Breast epithelium (tissue), 4 donors: ENCODE results near the gene USH1C. TPM values are rescaled to one million over a fixed set of nuclear protein-coding genes. Genes with fewer than 3 reads are reported as not detected.

ENCODE experiments used
- DNase-seq, 2 donors: peaks; one replicate each; pipeline ENCODE4 v3.0.0-alpha.2; 2019; ENCODE audit warnings: low spot score in 2 of 2
- H3K27ac ChIP-seq, 2 donors: fragments of 200-600 bp; sonication (generic) in 1 of 2; one replicate each; pipeline ENCODE4 v1.5.1; 2016 to 2019; ENCODE audit warnings: mild to moderate bottlenecking in 1 of 2
- H3K27me3 ChIP-seq, 2 donors: fragments of 200-600 bp; sonication (generic) in 1 of 2; one replicate each; pipeline versions ENCODE4 v1.5.1 to v1.6.0; 2017 to 2019; ENCODE audit warnings: control low read depth in 1 of 2, mild to moderate bottlenecking in 1 of 2
- H3K36me3 ChIP-seq: fragments of 200-600 bp; one replicate; pipeline ENCODE4 v1.5.1; 2019
- H3K4me1 ChIP-seq, 2 donors: fragments of 200-600 bp; sonication (generic); one replicate each; pipeline ENCODE4 v1.5.1; 2016 to 2019; ENCODE audit warnings: control low read depth in 1 of 2
- H3K4me3 ChIP-seq, 3 donors: fragments of 200-600 bp; sonication (generic); 1 replicate in 2 of 3; 2 replicates in 1 of 3; pipeline ENCODE4 v1.5.1; 2016 to 2019; ENCODE audit warnings: mild to moderate bottlenecking in 3 of 3, moderate library complexity in 2 of 3
- H3K9me3 ChIP-seq, 2 donors: fragments of 200-600 bp; sonication (generic) in 1 of 2; one replicate each; pipeline ENCODE4 v1.5.1; 2016 to 2019; ENCODE audit warnings: control low read depth in 1 of 2
- POLR2A ChIP-seq: fragments of 450-650 bp; IDR thresholded peaks from one replicate; pipeline ENCODE4 v1.6.1; 2016; ENCODE audit warnings: antibody characterized with exemption, mild to moderate bottlenecking, moderate library complexity
- POLR2AphosphoS5 ChIP-seq, 3 donors: sonication (generic); formaldehyde crosslinking; IDR thresholded peaks; one replicate each; pipeline ENCODE4 v1.6.1; 2017; ENCODE audit warnings: antibody characterized with exemption in 3 of 3
- intact Hi-C: fragments of 100-400 bp; cut with DNase I; formaldehyde crosslinking; loops from one replicate; pipeline ENCODE4 v1.15.1; 2023; ENCODE audit warnings: low total_unique reads
- total RNA-seq, 3 donors: library from RNA; depleted of rRNA; stranded (reverse); fragments of >200 nt; gene quantifications; one replicate each; pipeline ENCODE4 v1.1.0, GENCODE V29; 2016
- TF ChIP-seq, protein P1 (sequence below), 3 donors: fragments of 450-650 bp; IDR thresholded peaks; one replicate each; pipeline ENCODE4 v1.5.1; 2016 to 2017; ENCODE audit warnings: antibody characterized with exemption in 3 of 3, mild to moderate bottlenecking in 3 of 3, moderate library complexity in 3 of 3

USH1C gene
- total RNA-seq, 3 donors from 2014 or later = 0.66 TPM; not detected in 2

- Histone ChIP-seq H3K27me3 (peaks cover 0 to 3% of the 10 kb centered on the region in 2 donors), H3K36me3 (no peaks in the 10 kb centered on the region), H3K27ac (no peak overlapping the region), H3K4me1 (no peaks in the 10 kb centered on the region), H3K4me3 (no peak overlapping the region), H3K9me3 (no peaks in the 10 kb centered on the region)
- intact Hi-C loops = no loop called here
- no peak for TF ChIP-seq POLR2A
- TF ChIP-seq, protein P1, sequence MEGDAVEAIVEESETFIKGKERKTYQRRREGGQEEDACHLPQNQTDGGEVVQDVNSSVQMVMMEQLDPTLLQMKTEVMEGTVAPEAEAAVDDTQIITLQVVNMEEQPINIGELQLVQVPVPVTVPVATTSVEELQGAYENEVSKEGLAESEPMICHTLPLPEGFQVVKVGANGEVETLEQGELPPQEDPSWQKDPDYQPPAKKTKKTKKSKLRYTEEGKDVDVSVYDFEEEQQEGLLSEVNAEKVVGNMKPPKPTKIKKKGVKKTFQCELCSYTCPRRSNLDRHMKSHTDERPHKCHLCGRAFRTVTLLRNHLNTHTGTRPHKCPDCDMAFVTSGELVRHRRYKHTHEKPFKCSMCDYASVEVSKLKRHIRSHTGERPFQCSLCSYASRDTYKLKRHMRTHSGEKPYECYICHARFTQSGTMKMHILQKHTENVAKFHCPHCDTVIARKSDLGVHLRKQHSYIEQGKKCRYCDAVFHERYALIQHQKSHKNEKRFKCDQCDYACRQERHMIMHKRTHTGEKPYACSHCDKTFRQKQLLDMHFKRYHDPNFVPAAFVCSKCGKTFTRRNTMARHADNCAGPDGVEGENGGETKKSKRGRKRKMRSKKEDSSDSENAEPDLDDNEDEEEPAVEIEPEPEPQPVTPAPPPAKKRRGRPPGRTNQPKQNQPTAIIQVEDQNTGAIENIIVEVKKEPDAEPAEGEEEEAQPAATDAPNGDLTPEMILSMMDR (IDR thresholded peaks at IDR 0.05) = no peak
- TF ChIP-seq POLR2AphosphoS5 (IDR thresholded peaks at IDR 0.05) = no peak
- no peak for DNase-seq
These were observed 32.6 kb downstream of the USH1C start for GRCh38 chr11:17511571-17511970.

- H3K36me3 ChIP-seq = no peaks in the 10 kb centered on the region
- no peak overlapping the region for H3K4me3 ChIP-seq
- intact Hi-C loops = no loop called here
- H3K27me3 ChIP-seq = peaks cover 0 to 2% of the 10 kb centered on the region in 2 donors
- H3K9me3 ChIP-seq = no peaks in the 10 kb centered on the region
- TF ChIP-seq, protein P1 (IDR thresholded peaks at IDR 0.05) = no peak
- no peak for TF ChIP-seq POLR2A
- TF ChIP-seq POLR2AphosphoS5 (IDR thresholded peaks at IDR 0.05) = no peak
- DNase-seq = no peak
- no peaks in the 10 kb centered on the region for H3K4me1 ChIP-seq
- no peak overlapping the region for H3K27ac ChIP-seq
These were observed 33.6 kb downstream of the USH1C start for GRCh38 chr11:17510507-17511206.

GRCh38 chr11:17508791-17509190 lies 35.4 kb downstream of the USH1C start:
- intact Hi-C loops = no loop called here
- no peaks in the 10 kb centered on the region for H3K4me1 ChIP-seq
- DNase-seq = no peak
- peak overlapping the region in 1 of 2 donors; percentile 12 for H3K27ac ChIP-seq
- TF ChIP-seq POLR2AphosphoS5 (IDR thresholded peaks at IDR 0.05) = no peak
- H3K36me3 ChIP-seq = no peaks in the 10 kb centered on the region
- H3K9me3 ChIP-seq = no peaks in the 10 kb centered on the region
- H3K27me3 ChIP-seq = no peaks in the 10 kb centered on the region
- H3K4me3 ChIP-seq = no peak overlapping the region

- H3K4me3 ChIP-seq = no peak overlapping the region
- H3K36me3 ChIP-seq = no peaks in the 10 kb centered on the region
- no peaks in the 10 kb centered on the region for H3K27me3 ChIP-seq
- no peaks in the 10 kb centered on the region for H3K9me3 ChIP-seq
- TF ChIP-seq, protein P1 (IDR thresholded peaks at IDR 0.05) = no peak
- TF ChIP-seq POLR2A (no peak), POLR2AphosphoS5 (IDR thresholded peaks at IDR 0.05) (no peak)
- H3K4me1 ChIP-seq = no peaks in the 10 kb centered on the region
- peak overlapping the region in 1 of 2 donors; percentile 38 for H3K27ac ChIP-seq
- intact Hi-C loops = no loop called here
- DNase-seq = peak in 1 of 2 donors; percentile 48
These were observed 35.9 kb downstream of the USH1C start for GRCh38 chr11:17508306-17508705.

DNA sequence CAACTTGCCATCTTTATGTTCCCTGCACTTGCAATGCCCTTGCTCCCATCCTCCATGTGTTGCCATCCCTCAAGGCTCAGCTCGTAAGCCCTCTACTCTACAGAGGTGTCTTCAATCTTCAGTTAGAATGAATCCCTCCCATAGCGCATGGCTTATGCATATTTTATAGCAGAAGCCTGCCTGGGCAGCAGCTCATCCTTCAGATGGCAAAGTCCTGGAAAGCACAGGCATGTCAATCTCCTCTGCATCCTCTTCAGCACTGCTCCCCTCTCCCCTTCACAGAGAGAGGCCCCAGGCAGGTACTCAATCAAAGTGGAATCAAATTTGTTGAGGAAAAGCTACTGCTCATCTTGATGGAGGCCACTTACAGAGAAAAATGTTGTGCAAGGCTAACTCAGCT lies 36.4 kb downstream of the USH1C start:
- TF ChIP-seq, protein P1 (IDR thresholded peaks at IDR 0.05) = no peak
- TF ChIP-seq POLR2AphosphoS5 (IDR thresholded peaks at IDR 0.05) (no peak), POLR2A (no peak)
- H3K4me1 ChIP-seq = no peaks in the 10 kb centered on the region
- intact Hi-C loops = no loop called here
- H3K36me3 ChIP-seq = no peaks in the 10 kb centered on the region
- H3K27me3 ChIP-seq = no peaks in the 10 kb centered on the region
- DNase-seq = no peak
- H3K4me3 ChIP-seq = no peak overlapping the region
- H3K9me3 ChIP-seq = no peaks in the 10 kb centered on the region
- peak overlapping the region in 1 of 2 donors; percentile 38 for H3K27ac ChIP-seq
